Heart right ventricle (tissue), 16 donors: ENCODE results near the gene VTI1B. TPM values are rescaled to one million over a fixed set of nuclear protein-coding genes. Genes with fewer than 3 reads are reported as not detected.

Experiments used
- ATAC-seq, 8 donors: fragments of 200-7000 bp; cut with Tn5 transposase; one replicate each; pipeline ENCODE4 v1.9.1; 2020; ENCODE audit warnings: mild to moderate bottlenecking in 8 of 8, moderate library complexity in 8 of 8, moderate number of reproducible peaks in 1 of 8
- DNase-seq, 2 donors: peaks; one replicate each; pipeline ENCODE4 v3.0.0-alpha.2; 2020
- H3K27ac ChIP-seq, 10 donors: fragments of 200-600 bp; sonication (generic) in 2 of 10; one replicate each; pipeline versions ENCODE4 v1.5.0 to v1.8.0; 2020 to 2022; ENCODE audit warnings: mild to moderate bottlenecking in 3 of 10
- H3K27me3 ChIP-seq, 7 donors: fragments of 200-600 bp; one replicate each; pipeline ENCODE4 v1.8.0; 2021 to 2022; ENCODE audit warnings: mild to moderate bottlenecking in 2 of 7
- H3K36me3 ChIP-seq, 9 donors: fragments of 200-600 bp; sonication (generic) in 1 of 9; one replicate each; pipeline versions ENCODE4 v1.5.0 to v1.8.0; 2020 to 2022; ENCODE audit warnings: mild to moderate bottlenecking in 2 of 9
- H3K4me1 ChIP-seq, 9 donors: fragments of 200-600 bp; sonication (generic) in 1 of 9; one replicate each; pipeline versions ENCODE4 v1.5.0 to v1.8.0; 2020 to 2022; ENCODE audit warnings: mild to moderate bottlenecking in 4 of 9
- H3K4me3 ChIP-seq, 10 donors: fragments of 200-600 bp; sonication (generic) in 2 of 10; one replicate each; pipeline versions ENCODE4 v1.5.0 to v1.8.0; 2020 to 2022; ENCODE audit warnings: mild to moderate bottlenecking in 7 of 10, moderate library complexity in 2 of 10
- H3K9me3 ChIP-seq, 11 donors: fragments of 200-600 bp in 10 of 11; sonication (generic) in 2 of 11; one replicate each; pipeline versions ENCODE4 v1.5.0 to v1.8.0; 2013 to 2022; ENCODE audit warnings: mild to moderate bottlenecking in 2 of 11, control low read depth in 1 of 11, moderate library complexity in 1 of 11
- CTCF ChIP-seq, 9 donors: fragments of 200-600 bp; sonication (generic) in 2 of 9; IDR thresholded peaks; one replicate each; pipeline versions ENCODE4 v1.5.0 to v1.8.0; 2021 to 2022; ENCODE audit warnings: antibody characterized with exemption in 9 of 9, mild to moderate bottlenecking in 5 of 9, moderate library complexity in 1 of 9
- WGBS, 2 donors: extraction: QIAGEN DNeasy Blood & Tissue Kit; methylation state at CpG; one replicate each; pipeline ENCODE4 v1.1.7; 2013; ENCODE audit warnings: inconsistent platforms in 1 of 2; 5-methylcytosine and 5-hydroxymethylcytosine counted together
- intact Hi-C, 10 donors: fragments of 100-400 bp; cut with DNase I; formaldehyde crosslinking; loops; one replicate each; pipeline versions ENCODE4 v1.11.1 to v1.14.2; 2022
- polyA plus RNA-seq, 2 donors: library from polyadenylated mRNA; stranded (reverse); fragments of 200-250 nt; gene quantifications; one replicate each; pipeline ENCODE4 v1.2.3, GENCODE V29; 2013
- total RNA-seq, 10 donors: library from RNA; stranded (reverse); fragmentation: NEBNext Ultra II Directional in 3 of 10; extraction: Animal tissue kit (Norgen Biotek cat#: 25700) in 3 of 10; gene quantifications; one replicate each; pipeline versions ENCODE4 v1.2.1 to v1.2.4, GENCODE V29; 2021 to 2023
- donor health status: Arrhythmogenic right ventricular cardiomyopathy.
- donor health status: ischemic (EF 13 %, LVEDD 7.1; RV severe dilation, severe dysfunction).
- donor health status: healthy with polysubstance abuse.
- donor health status: DM: no; HTN: yes; CAD: no.
- donor health status: DM: no; HTN: no; CAD: no.
- donor health status: ischemic (EF 25% LVEDD 6.9; RV normal size, moderate dysfunction).
- donor health status: ischemic (EF 25% LVEDD 5.7; RV mildly dilated, moderate dysfunction).
- donor health status: healthy.
- donor health status: DM: yes; HTN: yes; CAD: no.
- donor health status: Ischemic cardiomyopathy.
- donor health status: ischemic (EF 35%, LVEDD 5.7; RV mildly dilated, moderate dysfunction).
- donor health status: nonischemic (EF 11% LVEDD 7.7; RV severe dilation, severe dysfunction).
- donor health status: DM: yes; HTN: yes; CAD: no.
- donor health status: PGD.
- donor health status: ischemic (EF 29% LVEDD 5.4; RV normal size, mild dysfunction).
- donor health status: nonischemic (EF 23%, LVEDD 6.1; RV moderate dilation, normal function).

VTI1B gene
- total and polyA plus RNA-seq, 12 donors: 64.7 to 153 (median 121) TPM

GRCh38 chr14:67623114-67623513 is 51.3 kb downstream of the VTI1B start:
- ATAC-seq: no peak
- H3K27ac ChIP-seq: peak overlapping the region in 3 of 10 donors; percentile 31 to 63 (median 32)
- intact Hi-C loops: no loop called here
- peaks cover 0 to 5% (median 0%) of the 10 kb centered on the region in 7 donors for H3K27me3 ChIP-seq
- H3K9me3 ChIP-seq: no peaks in the 10 kb centered on the region
- peaks cover 0 to 36% (median 12%) of the 10 kb centered on the region in 9 donors for H3K4me1 ChIP-seq
- H3K36me3 ChIP-seq: no peaks in the 10 kb centered on the region
- H3K4me3 ChIP-seq: no peak overlapping the region
- no peak for DNase-seq
- WGBS, 2 donors: 47 to 60% methylated on average over 2 of the region's 2 CpGs
- TF ChIP-seq CTCF (IDR thresholded peaks at IDR 0.05): no peak

- no peaks in the 10 kb centered on the region for H3K9me3 ChIP-seq
- H3K27me3 ChIP-seq: peaks cover 0 to 5% (median 0%) of the 10 kb centered on the region in 7 donors
- H3K27ac ChIP-seq: peak overlapping the region in 3 of 10 donors; percentile 31 to 63 (median 32)
- WGBS, 2 donors: 44 to 45% methylated on average over 4 of the region's 4 CpGs
- TF ChIP-seq CTCF (IDR thresholded peaks at IDR 0.05): no peak
- H3K4me3 ChIP-seq: no peak overlapping the region
- H3K36me3 ChIP-seq: no peaks in the 10 kb centered on the region
- intact Hi-C loops: no loop called here
- ATAC-seq (no peak), DNase-seq (peak in 1 of 2 donors; percentile 23)
- peaks cover 0 to 36% (median 12%) of the 10 kb centered on the region in 9 donors for H3K4me1 ChIP-seq
Measured at GRCh38 chr14:67622675-67623074, 51.8 kb downstream of the VTI1B start.

GRCh38 chr14:67620217-67620785 is 54.1 kb downstream of the VTI1B start:
- no peak for TF ChIP-seq CTCF (IDR thresholded peaks at IDR 0.05)
- ATAC-seq (peak in 3 of 8 donors; percentile 1 to 24 (median 2)), DNase-seq (peak in 1 of 2 donors; percentile 13)
- Histone ChIP-seq H3K4me1 (peaks cover 0 to 36% (median 12%) of the 10 kb centered on the region in 9 donors), H3K9me3 (no peaks in the 10 kb centered on the region), H3K36me3 (no peaks in the 10 kb centered on the region), H3K27ac (peak overlapping the region in 3 of 10 donors; percentile 54 to 55 (median 55)), H3K4me3 (peak overlapping the region; percentile 36 to 74 (median 68)), H3K27me3 (peaks cover 0 to 5% (median 0%) of the 10 kb centered on the region in 7 donors)
- intact Hi-C loops: no loop called here
- 5 to 7% methylated on average over 19 of the region's 19 CpGs for WGBS, 2 donors

GRCh38 chr14:67619446-67620216 is 54.8 kb downstream of the VTI1B start, which contains the start of gene ARG2:
TSS of gene ARG2 (plus strand) at chr14:67619920. CDS start at chr14:67619978, 58 bp downstream.
- no peaks in the 10 kb centered on the region for H3K9me3 ChIP-seq
- intact Hi-C loops: loop anchor here in 9 of 10 donors (2.0 to 10.0 kb wide), 7 partner anchors 47 to 85 kb away; partner anchors contain the start of genes RDH12 (in 4 of the 9) and RDH11 (in 1 of the 9)
- ATAC-seq (peak; percentile 97 to 99 (median 99)), DNase-seq (peak; percentile 95 to 97)
- H3K27ac ChIP-seq: peak within 1 kb of the TSS in 5 of 10 donors; percentile 16 to 55 (median 54)
- H3K36me3 ChIP-seq: no peaks in the 10 kb centered on the region
- peaks cover 0 to 36% (median 12%) of the 10 kb centered on the region in 9 donors for H3K4me1 ChIP-seq
- peak in 3 of 9 donors; percentile 21 to 31 (median 28) for TF ChIP-seq CTCF (IDR thresholded peaks at IDR 0.05)
- peaks cover 0 to 5% (median 0%) of the 10 kb centered on the region in 7 donors for H3K27me3 ChIP-seq
- peak within 1 kb of the TSS; percentile 36 to 74 (median 68) for H3K4me3 ChIP-seq
- 0 to 1% methylated on average over 58 to 62 of the region's 62 CpGs for WGBS, 2 donors
